Measurements from ENCODE around the gene LUC7L.
A peak's percentile ranks its signal among the peaks of the same experiment; 100 is the strongest.
"Not testable (repeated sequence)": the region's sequence is repeated elsewhere in the genome, so short reads cannot be mapped to it uniquely, and the experiment has no call there.

Gene LUC7L

DNA sequence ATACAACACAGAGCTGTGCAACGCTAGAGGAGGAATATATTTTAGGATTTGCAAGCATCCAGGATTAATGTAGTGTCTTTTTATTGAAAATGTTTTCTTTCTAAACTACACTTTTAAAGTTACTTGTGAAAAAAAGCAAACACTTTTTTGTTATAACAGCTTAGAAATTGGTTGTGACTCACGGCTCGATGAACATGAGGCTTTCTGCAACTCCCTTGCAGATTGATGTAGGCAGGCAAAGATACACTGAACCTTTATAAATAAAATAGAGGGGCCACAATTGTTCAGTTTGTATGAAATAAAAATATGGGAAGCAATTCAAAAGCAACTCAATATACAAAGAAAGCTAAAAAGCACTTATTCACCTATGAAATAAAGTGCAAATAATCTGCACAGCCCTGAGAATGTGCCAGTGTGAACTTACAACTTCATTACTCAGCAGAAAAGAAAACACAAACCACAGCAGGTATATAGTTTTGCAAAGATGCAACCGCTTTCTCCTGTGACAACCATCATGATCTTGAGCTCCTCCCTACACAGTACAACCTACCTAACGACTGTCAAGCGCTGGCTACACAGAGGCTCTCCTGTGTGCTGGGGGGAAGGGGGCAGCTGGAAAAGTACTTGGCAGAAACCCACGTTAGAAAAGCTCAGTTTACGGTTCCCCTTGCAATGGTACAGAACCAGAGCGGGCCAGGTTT, 948 bp downstream of the LUC7L start:
- no peak for DNase-seq

DNA sequence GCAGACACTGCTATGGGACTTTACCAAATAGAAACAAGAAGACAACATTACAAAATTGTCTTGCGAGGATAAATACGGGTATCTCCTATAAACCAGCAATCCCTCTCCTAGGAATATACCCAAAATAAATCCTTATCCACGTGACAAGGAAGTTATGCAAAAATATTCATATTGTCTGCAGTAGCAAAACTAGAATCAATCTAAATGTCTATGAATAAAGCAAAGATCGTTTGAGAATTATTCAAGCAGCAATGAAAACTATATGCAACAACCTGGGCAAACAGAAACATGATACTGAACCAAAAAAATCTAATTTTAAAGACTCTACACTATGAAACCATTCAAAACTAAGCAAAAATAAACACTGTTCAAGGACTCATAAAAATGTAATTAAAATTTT, 9.2 kb downstream of the LUC7L start:
- DNase-seq, result no peak

DNA sequence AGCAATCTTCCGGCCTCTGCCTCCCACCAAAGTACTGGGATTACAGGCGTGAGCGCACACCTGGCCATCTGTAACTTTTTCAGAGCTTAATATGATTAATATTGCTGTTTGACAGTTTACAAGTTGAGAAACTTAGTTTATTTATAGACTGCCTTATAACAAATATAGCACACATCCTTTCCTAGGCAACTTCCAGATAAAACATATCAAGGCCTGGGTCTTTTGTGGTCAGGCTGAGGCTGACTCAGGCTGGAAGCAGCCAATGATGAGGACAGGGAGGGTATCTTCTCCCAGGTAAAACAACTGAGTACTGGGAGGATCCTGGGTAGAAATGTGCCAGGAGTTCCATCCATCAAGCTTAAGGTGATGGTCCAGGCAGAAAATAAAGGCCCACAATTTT, 16.2 kb downstream of the LUC7L start:
- DNase-seq, result no peak

DNA sequence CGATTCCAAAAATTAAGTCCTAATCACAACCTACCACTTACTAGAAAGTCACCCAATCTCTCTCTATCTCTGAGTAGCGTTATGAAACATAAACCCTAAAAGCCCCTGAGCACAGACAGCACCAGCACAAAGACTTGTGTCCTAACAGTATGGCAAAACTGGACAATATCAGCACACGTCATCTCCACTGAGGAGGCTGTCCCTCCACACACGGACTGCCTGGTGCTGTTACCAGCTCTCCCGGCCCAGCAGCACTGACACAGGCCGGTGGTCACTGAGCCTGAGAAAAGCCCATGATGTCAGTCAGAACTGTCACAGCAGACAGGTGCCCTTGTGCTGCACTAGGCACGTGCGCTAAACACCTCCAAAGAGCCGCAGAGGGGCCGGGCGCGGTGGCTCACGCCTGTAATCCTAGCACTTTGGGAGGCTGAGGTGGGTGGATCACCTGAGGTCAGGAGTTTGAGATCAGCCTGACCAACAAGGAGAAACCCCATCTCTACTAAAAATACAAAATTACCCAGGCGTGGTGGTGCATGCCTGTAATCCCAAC, 17.5 kb downstream of the LUC7L start:
- DNase-seq, result not testable (repeated sequence)

DNA sequence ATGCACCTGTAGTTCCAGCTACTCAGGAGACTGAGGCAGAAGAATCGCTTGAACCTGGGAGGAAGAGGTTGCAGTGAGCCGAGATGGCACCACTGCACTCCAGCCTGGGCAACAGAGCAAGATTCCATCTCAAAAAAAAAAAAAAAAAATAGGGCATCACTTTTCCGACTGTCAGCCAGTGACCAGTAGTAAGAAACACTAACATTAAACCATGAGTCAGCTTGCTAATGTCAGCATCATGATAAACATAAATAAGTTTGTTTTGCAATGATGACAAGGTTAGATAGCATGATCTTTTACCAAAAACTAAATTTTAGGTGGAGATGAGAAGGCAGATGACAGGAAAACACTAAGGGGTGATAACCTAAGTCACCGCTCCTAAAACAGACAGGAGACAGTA, 19.9 kb downstream of the LUC7L start:
- not testable (repeated sequence) for DNase-seq

DNA sequence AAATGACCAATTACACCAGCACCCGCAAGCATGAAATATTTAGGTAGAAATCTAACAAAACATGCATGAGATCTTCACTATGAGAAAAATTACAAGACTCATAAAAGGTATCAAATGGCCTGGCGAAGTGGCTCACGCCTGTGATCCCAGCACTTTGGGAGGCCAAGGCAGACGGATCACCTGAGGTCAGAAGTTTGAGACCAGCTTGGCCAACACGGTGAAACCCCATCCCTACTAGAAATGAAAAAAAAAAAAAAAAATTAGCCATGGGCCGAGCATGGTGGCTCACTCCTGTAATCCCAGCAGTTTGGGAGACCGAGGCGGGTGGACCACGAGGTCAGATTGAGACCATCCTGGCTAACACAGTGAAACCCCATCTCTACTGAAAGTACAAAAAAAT, 25.2 kb downstream of the LUC7L start:
- DNase-seq, result not testable (repeated sequence)

DNA sequence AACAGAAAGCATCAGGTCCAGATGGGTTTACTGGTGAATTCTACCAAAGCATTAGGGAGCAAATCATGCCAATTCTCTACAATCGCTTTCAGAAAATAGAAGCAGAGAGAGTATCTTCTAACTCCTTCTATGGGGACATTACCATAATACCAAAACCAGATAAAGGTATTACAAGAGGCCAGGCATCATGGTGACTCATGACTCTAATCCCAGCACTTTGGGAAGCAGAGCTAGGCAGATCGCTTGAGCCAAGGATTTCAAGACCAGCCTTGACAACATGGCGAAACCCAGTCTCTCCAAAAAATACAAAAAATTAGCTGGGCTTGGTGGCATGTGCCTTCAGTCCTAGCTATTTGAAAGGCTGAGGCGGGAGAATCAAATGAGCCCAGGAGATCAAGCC, 26.0 kb downstream of the LUC7L start:
- no peak for DNase-seq

DNA sequence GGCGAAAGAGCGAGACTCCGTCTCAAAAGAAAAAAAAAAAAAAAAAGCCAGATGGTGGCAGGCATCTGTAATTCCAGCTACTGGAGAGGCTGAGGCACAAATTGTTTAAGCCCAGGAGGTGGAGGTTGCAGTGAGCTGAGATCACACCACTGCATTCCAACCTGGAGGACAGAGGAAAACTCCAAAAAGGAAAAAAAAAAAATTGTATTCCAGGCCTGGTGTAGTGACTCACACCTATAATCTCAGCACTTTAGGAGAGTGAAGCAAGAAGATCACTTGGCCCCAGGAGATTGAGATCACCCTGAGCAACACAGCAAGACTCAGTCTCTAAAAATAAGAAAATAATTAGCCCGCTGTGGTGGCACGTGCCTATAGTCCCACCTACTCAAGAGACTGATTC, 28.9 kb downstream of the LUC7L start:
- no peak for DNase-seq

DNA sequence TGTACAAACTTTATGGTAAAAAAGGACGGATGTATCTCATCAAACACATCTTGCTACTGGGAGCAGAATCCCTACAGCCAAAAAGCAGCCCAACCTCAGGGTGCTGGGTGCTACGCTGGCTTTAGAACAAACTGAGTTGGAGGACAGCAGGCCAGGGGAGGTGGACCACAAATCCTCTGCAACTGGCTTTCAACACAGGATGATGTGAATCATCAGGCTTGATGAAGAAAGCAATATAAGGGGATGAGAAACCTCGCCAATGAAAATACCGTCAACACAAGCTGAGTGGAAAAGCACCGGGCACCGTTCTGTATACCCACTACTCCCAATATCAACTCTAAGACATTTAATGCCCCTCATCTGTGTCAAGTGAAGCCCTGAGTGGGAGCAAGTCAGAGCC, 34.7 kb downstream of the LUC7L start:
- DNase-seq, result no peak

DNA sequence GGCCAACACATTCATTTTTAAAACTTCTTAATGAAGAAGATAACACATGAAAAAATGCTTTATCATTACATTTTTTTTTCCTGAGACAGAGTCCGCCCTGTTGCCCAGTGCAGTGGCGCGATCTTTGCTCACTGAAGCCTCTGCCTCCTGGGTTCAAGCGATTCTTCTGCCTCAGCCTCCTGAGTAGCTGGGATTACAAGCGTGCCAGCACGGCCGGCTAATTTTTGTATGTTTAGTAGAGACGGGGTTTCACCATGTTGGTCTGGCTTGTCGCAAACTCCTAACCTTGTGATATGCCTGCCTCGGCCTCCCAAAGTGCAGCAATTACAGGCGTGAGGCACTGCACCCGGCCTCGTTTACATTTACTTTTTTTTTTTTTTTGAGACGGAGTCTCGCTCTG, 35.8 kb downstream of the LUC7L start:
- DNase-seq, result no peak

DNA sequence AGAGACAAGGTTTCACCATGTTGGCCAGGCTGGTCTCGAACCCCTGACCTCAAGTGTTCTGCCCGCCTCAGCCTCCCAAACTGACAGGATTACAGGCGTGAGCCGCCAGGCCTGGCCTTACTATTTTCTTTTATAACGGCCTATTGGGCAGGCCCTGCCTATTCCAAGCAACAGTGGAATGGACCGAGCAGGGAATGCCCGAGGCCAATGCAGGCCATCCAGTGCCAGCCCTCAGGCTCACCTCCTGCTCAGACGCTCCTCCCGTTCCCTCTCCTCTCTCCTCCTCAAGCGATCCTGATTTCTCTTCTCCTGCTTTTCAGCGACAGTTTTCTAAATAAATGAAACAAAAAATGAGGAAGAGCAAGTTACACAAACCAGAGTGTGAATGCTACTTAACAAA, 36.6 kb downstream of the LUC7L start:
- no peak for DNase-seq

DNA sequence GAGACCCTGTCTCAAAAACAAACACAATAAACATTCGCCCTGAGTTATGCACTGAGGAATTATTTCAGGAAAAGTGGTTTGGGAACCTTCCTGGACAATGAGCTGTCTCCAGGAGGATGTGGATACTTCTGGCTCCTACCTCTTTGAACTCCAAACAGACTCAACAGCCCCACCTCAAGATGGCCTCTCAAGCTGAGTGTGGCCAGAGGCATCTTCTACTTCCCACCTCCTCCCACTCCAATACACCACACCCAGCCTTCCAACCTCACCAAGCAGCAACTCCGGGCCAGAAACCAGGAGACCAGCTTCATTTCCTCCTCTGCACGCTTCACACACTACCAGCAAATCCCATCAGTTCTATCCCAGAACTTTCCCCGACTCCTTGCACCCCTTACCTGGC, 37.4 kb downstream of the LUC7L start:
- DNase-seq, result no peak

DNA sequence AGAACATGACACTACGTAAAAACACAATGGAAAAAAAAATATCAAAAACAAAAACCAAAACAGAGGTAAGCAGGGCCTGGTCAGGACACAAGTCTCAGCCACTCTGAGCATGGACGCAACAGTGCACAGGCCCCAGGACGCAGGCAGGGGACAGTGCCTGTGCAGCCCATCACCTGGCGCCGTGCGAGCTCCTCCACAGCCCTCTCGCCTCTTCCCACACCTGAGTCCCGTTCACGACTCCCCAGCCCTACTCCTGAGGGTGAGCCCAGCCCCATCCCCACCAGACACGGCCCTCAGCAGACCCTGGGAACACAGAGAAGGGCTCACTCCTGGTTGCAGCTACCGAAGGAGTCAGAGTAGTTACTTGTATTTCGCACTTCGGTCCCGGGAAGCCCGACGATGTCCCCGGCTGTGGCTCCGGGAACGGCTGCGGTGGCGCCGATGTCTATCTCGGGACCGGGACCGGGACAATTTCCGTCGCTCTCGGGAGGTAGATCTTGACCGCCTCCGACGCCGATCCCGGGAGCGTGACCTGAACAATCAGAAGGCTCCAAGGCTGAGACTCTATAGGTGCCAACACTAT, 39.6 kb downstream of the LUC7L start:
- no peak for DNase-seq

DNA sequence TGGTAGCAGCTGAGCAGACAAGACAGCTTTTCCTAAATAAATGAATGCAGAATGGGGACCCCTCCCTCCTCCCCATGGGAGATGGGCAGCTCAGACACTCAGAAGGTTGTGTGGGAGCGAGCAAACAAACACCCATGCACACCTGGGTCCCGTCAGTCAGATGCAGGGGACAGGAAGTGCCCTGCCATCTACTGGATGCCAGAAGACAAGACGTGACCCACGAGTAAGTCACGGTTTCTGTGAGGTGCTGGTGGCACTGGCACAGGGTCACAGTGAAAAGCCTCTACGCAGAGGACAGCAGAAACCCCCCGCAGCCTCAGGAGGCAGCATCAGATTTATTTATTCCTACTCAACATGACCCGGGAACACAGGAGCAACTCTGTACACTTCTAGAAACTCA, 40.6 kb downstream of the LUC7L start:
- DNase-seq, result peak; percentile 38

DNA sequence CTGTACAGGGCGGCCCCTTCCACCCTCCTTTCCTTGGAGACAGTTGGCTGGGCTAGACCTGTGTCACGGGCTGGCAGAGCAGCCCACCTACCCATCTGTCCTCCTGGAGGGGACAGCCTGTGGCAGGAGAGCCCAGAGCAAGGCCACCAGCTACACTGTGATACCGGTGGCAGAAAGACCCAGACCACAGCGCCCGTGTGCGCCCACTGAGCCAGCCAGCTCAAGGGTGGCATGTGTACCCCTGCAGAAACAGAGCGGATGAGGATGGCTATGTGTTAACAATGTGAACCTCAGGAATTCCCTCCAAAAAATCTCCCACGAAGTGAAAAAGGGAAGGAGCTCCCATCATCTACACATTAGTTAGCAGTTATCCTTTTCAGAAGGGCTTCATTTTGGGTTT, 41.9 kb downstream of the LUC7L start:
- DNase-seq, result no peak

DNA sequence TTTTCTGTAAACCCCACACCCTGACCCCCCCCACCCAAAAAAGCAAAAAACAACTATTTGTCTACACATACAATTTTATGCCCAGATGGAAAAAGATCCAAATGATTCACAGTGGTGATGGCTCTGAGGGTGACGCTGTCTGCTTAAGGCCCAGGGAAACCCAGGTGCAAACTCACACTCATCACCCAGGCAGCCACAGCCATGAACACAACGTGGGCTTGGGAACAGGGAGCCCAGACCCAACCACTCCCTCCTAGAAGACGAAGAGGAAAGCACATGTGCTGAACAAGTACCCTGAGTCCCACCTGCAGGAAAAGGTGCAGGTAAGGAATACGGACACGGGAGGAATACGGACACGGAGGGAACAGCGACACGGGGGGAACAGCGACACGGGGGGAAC, 43.6 kb downstream of the LUC7L start:
- no peak for DNase-seq

DNA sequence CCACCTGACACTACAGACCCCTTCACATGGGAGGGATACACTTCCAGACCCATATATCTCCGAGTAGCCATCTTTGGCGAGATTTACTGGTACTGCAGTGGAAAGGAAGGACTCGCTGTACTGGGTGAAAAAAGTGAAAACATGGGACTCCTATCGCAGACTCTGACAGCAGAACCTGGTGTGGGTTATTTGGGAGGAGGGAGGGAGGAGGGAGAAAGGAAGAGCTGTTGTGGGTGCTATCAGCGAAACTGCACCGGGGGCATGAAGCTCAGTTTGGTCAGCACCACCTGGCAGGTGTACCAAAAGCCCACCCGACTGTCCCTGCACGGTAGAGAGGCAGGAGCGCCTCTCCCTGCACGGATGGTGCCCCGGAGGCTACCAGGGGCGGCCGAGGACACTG, 44.0 kb downstream of the LUC7L start:
- DNase-seq, result no peak

DNA sequence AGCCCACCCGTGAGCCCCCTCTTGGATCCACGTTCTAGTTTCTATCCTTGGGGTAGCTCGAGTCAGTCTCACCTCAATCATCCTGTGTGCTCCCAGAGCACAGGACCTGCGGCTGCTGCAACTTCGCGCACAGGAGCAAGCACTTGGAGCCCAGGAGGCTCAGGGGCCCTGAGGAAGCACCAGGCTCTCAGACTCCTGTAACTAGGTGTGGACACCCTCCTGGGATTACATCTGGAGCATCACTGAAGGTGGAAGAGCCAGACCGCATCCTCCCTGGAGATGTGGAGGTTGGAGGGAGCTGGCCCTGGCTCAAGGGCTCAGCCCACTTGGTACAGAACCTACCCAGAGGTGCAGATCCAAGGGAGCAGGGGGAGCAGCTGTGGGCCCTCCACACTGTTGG, 46.2 kb downstream of the LUC7L start:
- no peak for DNase-seq

DNA sequence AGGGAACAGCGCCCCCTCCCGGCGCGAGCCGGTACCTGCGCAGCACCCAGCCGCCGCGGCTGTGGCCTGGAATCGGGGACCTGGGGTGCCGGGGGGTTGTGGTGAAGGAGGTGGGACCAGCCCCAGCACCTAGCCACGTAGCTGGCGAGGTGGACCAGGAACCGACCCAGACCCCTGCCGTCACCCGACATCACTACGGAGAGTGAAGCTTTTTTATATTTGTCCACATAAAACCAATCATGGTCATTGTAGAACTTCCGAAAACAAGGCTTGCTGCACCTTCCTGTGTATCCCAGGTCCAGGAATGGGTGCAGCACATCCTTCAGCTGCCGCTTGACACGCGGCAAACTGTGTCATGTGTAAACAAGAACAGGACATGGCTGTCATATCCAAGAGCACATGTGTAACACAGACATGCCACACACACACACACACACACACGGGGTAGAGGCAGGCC, 47.7 kb downstream of the LUC7L start:
- peak; percentile 94 for DNase-seq

DNA sequence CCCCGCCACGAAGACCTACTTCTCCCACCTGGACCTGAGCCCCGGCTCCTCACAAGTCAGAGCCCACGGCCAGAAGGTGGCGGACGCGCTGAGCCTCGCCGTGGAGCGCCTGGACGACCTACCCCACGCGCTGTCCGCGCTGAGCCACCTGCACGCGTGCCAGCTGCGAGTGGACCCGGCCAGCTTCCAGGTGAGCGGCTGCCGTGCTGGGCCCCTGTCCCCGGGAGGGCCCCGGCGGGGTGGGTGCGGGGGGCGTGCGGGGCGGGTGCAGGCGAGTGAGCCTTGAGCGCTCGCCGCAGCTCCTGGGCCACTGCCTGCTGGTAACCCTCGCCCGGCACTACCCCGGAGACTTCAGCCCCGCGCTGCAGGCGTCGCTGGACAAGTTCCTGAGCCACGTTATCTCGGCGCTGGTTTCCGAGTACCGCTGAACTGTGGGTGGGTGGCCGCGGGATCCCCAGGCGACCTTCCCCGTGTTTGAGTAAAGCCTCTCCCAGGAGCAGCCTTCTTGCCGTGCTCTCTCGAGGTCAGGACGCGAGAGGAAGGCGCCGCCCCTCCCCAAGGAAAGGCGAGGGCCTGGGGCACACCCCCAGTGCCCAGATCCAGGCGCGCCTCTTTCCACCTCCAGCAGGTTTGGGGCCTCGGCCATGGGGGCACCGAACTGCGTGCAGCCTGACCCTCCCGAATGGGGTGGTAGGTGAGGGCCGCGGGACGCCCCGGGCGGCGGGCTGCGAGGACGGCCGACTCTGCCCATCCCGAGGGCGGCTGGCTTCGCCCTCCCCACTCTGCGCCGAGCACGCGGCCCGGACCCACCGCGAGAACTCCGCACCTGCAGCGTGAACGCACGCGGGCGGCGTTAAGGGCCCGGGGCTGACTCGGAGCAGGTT, 48.3 kb downstream of the LUC7L start:
- DNase-seq, result no peak

DNA sequence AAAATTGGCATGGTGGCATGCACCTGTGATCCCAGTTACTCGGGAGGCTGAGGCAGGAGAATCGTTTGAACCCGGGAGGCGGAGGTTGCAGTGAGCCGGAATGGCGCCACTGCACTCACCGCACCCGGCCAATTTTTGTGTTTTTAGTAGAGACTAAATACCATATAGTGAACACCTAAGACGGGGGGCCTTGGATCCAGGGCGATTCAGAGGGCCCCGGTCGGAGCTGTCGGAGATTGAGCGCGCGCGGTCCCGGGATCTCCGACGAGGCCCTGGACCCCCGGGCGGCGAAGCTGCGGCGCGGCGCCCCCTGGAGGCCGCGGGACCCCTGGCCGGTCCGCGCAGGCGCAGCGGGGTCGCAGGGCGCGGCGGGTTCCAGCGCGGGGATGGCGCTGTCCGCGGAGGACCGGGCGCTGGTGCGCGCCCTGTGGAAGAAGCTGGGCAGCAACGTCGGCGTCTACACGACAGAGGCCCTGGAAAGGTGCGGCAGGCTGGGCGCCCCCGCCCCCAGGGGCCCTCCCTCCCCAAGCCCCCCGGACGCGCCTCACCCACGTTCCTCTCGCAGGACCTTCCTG, 49.1 kb downstream of the LUC7L start, which contains the start of gene HBQ1:
HBQ1 (plus strand) TSS at position 359 of the 575 bp plus-strand sequence; CDS start at position 387, 28 bp downstream.
- no peak for DNase-seq

DNA sequence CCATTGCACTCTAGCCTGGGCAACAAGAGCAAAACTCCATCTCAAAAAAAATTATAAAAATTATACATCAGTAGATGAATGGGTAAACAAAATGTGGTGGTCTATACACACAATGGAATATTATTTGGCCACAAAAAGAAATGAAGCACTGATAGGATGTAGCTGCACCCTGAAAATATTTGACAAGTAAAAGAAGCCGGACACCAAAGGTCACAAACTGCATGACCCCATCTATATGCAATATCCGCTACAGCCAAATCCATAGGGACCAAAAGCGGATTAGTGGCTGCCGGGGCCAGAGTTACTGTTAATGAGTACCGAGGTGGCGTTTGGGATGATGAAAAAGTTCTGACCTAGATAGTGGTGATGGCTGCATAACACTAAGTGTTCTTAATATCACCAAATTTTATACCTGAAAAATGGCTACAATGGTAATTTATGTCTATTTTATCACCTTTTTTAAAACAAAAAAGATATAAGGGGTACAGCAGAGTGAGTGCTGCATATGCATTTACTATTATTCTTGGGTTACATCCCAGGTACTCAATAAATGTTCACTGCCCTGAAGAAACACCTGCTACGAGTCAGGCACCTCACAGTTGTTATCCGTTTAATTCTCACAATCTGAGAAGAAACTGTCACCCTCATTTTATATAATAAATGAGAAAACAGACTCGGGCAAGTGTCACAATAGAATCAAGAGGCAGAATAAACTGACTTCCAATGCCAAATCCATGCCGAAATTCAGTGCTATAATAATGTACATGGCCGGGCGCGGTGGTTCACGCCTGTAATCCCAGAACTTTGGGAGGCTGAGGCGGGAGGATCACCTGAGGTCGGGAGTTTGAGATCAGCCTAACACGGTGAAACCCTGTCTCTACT, 49.8 kb downstream of the LUC7L start:
- no peak for DNase-seq
